HG03565 (cell line): Measurements from ENCODE around the gene SENP8.

ENCODE experiments used
- ATAC-seq: cut with Tn5 transposase; IDR thresholded peaks from one replicate; pipeline ENCODE4 v1.9.1; 2021; ENCODE audit warnings: mild to moderate bottlenecking, moderate library complexity; ENCODE audit not compliant: unreplicated experiment

Gene SENP8

GRCh38 chr15:72173864-72174550 is 55.8 kb downstream of the SENP8 start:
- no peak for ATAC-seq

DNA sequence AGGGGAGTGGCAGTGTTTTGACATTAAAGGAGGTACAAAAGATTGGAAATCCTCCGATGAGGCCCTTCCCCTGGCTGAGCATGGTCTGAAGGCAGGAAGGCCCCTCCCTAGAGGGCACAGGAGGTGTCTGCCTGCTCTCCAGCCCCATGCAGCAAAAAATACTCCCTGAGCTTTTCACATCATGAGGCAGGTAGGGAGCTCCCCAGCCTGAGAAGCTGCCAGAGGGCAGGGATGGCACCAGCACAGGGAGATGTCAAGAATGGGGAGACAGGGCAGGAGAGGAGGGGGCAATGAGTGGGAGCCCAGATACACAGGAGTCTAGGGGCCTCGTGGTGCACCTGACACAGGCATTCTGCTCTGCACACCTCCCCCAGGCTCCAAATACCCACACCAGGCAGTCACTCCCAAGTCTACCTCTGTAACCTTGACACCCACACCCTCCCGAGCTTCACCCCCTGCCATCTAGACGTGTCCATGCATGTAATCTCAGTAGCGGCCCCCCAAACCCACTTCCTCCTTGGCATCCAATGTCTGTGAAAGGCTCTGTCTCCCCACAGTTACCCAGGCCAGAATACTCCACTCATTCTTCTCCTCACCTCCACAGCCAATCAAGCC is 56.5 kb downstream of the SENP8 start:
- ATAC-seq: no peak

GRCh38 chr15:72175186-72176044 is 57.2 kb downstream of the SENP8 start:
- no peak for ATAC-seq

DNA sequence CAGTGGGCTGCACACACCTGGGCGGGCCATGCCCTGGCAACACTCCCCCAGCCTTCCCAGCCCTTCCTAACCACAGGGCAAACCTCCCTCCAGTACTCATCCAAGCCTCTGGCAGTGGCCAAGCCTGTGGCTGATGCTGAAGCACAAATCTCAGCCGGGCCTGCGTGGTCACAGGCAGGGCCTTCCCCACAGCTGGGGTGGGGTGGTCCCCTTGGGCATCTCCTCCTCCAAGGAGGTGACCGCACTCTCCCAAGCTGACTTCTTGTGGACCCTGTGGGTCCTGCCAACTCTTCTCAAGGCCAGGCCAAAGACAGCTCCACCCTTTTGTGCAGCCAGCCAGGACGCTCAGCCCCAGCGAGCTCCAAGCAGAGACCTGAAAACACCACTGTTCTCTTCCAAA is 58.0 kb downstream of the SENP8 start:
- no peak for ATAC-seq

GRCh38 chr15:72176743-72177142 is 58.5 kb downstream of the SENP8 start:
- ATAC-seq: no peak

DNA sequence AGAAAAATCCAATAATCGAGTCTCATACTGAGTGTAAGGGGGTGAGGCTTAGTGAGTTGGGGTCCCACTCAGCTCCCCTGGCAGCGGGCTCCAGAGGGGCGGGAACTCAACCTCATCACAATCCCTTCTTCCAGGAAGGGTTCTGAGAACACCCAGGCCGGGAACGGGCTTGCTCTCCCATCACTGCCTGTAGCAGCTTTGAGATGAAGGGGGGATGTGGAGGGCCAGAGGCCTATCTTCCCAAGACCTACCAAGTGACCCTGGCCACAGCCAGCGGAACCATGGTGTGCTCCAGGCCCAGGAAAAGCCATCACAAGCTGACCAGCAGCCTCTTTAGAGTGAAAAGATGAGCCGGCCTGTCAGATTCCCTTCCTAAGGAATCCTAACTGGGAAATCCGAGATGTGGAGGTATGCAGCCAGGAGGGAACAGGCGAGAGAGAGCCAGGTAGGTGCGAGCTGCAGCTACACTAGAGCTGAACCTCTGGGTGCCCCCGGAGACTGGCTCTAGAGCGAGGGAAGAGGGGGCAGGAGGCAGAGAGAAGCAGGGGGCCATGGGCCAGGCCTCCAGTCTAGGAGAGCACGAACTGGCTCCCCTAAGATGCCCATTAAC is 60.9 kb downstream of the SENP8 start:
- no peak for ATAC-seq

GRCh38 chr15:72179950-72180581 is 61.9 kb downstream of the SENP8 start:
- ATAC-seq: no peak

DNA sequence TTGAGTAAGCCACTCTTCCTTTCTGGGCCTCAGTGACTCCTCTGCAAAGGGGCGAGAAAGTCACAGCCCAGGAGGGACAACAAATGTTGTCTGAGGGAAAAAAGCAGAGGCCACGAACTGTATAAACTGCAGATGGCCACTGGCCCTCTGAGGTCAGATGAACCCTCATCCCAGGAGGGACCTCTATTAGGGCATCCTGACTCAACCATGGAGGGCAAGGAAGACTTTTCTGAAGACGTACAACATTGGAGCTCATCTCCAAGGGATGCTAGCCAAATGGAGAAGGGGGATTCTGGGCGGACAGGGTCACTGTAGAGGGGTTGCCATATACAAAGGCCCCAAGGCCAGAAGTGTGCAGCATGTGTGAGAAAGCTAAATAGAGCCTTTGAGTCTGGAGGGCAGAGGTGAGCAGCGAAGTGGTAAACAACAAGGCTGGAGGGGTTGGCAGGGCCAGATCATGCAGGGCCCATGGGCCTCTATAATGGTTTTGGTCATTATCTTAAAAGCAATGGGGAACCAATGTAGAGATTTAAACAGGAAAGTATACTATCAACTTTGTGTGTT is 62.6 kb downstream of the SENP8 start:
- ATAC-seq: no peak

DNA sequence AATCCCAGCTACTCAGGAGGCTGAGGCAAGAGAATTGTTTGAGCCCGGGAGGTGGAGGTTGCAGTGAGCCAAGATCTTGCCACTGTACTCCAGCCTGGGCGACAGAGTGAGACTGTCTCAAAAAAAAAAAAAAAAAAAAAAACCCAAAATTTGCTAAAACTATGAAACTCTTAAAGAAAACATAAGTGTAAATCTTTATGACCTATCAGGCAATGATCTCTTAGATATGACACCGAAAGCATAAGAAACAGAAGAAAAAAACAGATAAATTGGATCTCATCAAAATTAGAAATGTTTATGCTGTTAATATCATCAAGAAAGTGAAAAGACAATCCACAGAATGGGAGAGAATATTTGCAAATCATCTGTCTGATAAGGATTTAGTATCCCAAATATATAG is 64.0 kb downstream of the SENP8 start:
- ATAC-seq: no peak

GRCh38 chr15:72182673-72183072 is 64.5 kb downstream of the SENP8 start:
- ATAC-seq: no peak

GRCh38 chr15:72183781-72184164 is 65.6 kb downstream of the SENP8 start:
- no peak for ATAC-seq

DNA sequence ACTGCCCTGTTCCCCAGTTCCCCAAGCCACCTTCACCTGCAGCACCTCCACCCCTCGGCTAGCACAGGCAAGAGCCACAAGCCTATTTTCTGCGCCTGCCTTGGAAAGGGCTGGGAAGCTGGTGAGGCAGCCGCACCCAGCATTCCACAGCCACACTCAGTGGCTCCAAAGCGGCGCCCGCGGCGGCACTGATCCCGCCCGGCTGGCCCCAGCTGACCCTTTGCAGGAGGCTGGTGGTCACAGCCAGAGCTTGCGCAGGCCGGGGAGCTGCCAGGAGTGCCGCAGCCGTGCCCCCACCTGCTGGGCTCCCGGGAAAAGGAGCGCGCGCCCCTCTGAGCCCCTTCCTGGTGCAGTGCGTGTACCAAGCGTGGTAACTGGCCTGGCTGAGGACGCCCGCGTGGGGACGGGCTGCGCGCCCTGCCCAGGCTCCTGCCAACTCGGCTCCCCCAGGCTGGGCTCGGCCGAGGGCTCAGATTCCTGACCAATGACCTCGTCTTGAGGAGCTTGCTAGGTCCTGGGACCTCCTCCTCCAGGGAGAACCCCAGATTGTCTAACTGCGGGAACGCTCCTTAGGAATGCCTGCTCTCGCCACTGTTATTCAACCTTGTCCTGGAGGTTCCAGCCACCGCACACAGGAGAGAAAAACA is 66.1 kb downstream of the SENP8 start:
- no peak for ATAC-seq

GRCh38 chr15:72189250-72189902 is 71.2 kb downstream of the SENP8 start:
- ATAC-seq: no peak

DNA sequence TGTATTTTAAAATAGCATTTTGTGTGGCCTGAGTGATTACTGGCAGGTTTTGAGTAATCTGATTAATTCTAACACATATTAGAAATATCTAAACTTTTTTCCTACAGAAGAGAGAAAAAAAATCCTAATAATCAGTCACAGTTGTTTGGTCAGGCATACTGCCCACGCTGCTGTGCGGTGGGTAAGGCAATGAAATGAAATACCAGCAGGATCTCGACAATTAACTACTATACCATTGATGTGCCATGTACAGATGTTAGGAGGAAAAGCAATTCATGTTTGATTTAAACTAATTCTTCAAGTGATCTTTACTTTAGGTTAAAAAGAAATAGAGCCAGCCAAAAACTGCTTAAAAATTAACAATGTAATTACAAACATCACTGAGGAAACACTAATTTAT is 74.2 kb downstream of the SENP8 start:
- no peak for ATAC-seq
